GM19324 (cell line): ENCODE results near the gene NGB.

ENCODE experiments used
- ATAC-seq: cut with Tn5 transposase; IDR thresholded peaks from one replicate; pipeline ENCODE4 v1.9.1; 2021; ENCODE audit warnings: mild to moderate bottlenecking, moderate library complexity; ENCODE audit not compliant: unreplicated experiment, low FRiP score

Gene NGB

GRCh38 chr14:77265561-77266335 is 5.3 kb downstream of the NGB start:
- no peak for ATAC-seq

GRCh38 chr14:77265187-77265515 is 5.9 kb downstream of the NGB start:
- ATAC-seq, result no peak

- ATAC-seq, result no peak
Observed at GRCh38 chr14:77264466-77265186, 6.4 kb downstream of the NGB start.

DNA sequence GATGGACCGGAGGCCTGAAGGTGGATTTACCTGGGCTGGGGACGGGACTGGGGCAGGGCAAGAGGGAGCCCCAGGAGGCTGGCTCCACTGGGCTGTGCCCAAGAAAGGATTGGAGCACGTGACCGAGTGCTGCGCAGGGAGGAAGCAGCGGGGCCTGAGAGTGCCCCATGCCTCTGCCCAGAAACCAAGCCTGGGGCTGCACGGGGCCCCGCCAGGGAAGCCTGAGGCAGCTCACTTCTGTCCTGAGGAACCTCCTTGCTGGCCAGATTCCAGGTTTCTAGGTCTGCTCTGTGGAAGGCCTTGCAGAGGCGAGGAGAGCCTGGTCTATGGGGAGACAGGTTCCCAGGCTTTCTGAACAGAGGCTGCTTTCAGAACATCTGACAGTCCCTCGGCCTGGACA is 10.4 kb downstream of the NGB start:
- no peak for ATAC-seq

DNA sequence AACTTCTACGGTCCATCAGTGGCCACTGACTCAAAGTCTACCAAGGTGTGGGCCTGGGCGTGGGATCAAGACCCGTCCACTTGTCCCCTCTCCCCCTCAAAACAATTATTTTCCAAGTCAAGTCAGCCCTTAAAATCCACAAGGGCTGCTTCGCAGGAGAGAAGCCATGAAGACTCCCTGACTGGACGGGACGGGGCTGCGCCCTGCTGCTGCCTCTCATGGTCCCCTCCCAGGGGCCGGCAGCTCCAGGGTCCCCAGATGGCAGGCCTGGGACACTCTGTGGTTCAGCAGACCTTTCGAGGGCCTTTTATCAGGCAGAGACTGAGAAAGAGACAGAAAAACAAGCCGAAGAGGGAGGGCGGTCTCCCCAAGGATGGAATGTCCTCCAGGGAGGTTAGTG is 10.8 kb downstream of the NGB start:
- no peak for ATAC-seq

- ATAC-seq, result no peak
Observed at GRCh38 chr14:77259025-77259715, 11.8 kb downstream of the NGB start.

GRCh38 chr14:77258566-77258965 is 12.4 kb downstream of the NGB start:
- no peak for ATAC-seq

- no peak for ATAC-seq
Observed at GRCh38 chr14:77257700-77258099, 13.3 kb downstream of the NGB start.

DNA sequence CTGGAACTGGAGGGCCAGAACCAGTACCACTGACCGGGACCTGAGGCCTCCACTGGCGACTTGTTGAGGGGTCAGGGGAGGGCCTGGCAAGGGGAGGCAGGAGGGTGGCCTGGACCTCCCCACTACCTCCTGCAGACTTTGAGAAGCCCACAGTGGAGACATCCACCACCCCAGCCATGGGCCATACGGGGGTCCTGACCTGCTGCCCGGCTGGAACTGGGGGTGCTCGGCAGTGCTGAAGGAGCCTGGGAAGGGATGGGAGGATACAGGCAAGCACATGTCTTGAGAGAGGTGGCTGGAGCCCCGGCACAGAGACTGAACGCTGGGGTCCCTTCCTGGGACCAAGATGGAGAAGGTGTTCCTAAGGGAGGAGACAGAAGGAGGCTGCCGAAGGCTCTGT is 14.3 kb downstream of the NGB start:
- no peak for ATAC-seq

DNA sequence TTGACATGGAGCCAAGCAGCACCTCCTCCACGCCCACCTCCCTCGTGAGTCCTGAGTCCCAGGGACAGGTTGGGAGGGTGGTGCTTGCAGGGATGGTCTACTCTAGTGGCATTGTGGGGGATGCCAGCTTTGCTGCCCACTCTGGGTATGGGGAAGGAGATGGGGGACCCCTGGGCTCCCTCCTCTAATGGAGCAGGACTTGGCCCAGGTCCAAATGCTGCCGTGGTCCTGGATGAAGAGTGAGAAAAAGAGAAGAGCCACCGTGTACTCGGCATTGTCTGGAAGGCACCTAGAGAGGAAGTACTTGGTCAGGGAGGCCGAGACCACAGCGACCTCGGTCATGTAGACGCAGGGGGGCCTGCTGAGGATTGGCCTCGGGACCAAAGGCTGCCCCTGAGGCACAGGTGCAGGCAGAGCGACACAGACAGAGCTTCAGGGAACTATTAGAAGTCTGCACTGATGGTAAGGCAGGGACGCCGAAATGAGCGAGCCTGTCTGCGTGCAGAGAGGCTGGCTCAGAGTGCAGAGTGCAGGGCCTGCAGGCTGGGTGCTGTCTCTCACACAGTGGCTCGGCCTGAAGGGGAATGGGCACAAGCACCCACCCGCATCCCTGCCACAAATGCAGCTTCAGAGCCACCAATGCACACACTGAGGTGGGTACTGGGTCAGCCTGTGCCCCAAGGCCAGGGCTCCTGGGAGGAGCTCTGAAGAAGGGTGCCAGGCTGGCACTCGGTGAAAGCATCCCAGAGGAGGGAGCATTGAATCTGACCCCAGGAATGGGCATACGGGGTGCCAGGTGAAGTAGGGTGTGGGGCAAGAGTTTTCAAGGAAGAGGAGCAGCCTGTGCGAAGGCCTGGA is 17.4 kb downstream of the NGB start:
- ATAC-seq, result no peak

GRCh38 chr14:77251870-77252269 is 19.1 kb downstream of the NGB start:
- ATAC-seq, result no peak

DNA sequence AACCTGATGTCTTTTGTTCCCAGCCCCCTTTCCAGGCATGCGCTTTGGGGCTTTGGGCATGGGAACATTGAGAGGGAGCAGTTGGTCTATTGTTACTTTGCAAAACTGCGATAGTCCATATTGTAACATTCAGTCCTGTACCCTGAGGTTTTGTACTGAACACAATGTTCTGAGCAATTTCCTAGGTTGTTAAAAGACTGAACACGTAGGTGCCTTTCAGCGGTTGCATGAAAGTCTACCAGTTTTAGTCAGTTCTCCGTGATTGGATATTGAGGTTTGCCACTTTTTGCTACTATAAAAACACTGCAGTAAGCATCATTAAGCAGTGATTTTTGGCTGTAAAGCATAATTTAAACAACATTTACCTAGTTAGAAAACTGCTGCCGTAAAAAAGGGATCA is 20.1 kb downstream of the NGB start:
- no peak for ATAC-seq

GRCh38 chr14:77249286-77249685 is 21.7 kb downstream of the NGB start:
- no peak for ATAC-seq

GRCh38 chr14:77248666-77249065 is 22.3 kb downstream of the NGB start:
- ATAC-seq, result no peak

GRCh38 chr14:77246784-77247183 is 24.2 kb downstream of the NGB start:
- ATAC-seq, result no peak

DNA sequence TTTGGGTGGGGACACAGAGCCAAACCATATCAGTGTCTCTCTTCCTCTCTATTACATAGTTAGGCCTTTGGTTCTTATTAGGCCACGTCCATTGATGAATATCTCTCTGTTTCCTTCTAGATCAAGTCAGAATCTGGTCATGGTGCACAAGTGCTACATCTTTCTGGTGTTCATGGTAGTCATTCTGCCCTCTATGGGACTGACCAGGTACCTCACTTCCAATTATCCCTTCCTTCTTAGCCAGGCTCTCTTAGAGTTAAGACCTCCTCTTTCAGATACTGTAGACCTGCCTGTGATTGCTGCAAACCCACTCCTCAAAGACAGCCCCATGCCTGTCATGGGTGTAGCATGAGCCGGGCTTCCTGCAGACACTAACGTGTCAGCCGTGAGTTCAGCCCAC is 25.2 kb downstream of the NGB start:
- ATAC-seq, result no peak

GRCh38 chr14:77243853-77244252 is 27.2 kb downstream of the NGB start:
- ATAC-seq, result no peak

DNA sequence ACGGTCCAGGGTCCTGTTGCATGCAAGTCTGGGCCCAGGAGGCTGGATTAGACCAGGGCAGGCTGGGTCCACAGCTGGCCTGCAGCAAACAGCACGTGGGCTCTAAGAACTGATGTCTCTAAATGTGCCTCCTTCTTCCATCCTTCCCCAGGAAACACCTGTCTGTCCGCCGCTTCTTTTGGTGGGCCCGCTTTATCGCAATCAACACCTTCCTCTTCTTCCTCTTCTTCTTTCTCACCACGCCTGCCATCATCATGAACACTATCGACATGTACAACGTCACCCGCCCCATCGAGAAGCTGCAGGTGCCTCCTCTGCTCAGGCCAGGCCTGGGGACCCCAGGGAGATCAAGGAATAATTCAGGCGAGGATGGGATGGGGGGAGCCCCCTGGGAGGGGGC is 28.3 kb downstream of the NGB start:
- ATAC-seq, result no peak

DNA sequence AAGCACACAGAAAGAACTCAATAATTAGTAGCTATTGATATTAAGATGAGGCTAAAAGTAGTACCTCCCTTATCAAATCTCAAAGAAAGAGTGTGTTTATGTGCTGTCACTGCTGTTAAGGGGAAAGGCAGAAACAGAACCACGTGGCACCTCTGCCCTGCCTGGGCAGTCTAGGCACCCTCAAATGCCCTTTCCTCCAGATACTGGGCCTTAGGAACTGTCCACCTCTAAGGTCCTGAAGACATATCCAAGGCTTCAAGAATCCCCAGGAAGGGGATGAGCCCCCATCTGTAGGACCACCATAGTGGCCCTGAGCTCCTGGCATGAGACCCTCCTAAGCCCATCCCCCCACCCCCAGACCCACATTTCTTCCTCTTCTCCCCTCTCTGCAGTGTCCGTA is 29.1 kb downstream of the NGB start:
- no peak for ATAC-seq

DNA sequence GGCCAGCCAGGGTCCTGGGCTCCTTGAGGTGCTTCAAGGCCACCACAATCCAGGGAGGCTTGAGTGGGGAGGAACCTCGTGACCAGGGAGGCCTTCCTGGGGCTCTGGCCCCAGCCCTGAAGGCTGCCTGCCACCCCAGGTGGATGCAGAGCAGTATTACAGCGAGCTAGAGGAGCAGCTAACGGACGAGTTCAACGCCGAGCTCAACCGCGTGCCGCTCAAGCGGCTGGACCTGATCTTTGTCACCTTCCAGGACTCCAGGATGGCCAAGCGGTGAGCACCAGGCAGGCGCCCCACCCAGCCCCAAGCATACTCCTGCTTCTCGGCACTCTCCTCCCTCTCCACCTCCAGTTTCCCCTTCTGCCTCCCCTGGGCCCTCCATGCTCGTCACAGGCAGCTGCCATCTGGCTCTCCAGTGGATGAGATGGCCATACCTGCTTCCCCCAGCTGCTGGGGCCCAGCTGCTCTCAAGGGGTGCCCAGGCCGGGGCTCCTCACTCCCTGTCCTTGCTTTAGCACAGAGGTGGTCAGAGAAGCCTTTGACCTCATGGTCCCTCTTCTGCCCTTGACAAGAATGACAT is 30.6 kb downstream of the NGB start:
- no peak for ATAC-seq
